GM12872 (cell line): ENCODE results near the gene MYO1D.

Experiments
- CTCF ChIP-seq: IDR thresholded peaks from 3 replicates; pipeline ENCODE4 v1.5.1; 2011; ENCODE audit warnings: low read depth, mild to moderate bottlenecking, low read length, moderate library complexity; ENCODE audit not compliant: insufficient read depth

MYO1D gene

DNA sequence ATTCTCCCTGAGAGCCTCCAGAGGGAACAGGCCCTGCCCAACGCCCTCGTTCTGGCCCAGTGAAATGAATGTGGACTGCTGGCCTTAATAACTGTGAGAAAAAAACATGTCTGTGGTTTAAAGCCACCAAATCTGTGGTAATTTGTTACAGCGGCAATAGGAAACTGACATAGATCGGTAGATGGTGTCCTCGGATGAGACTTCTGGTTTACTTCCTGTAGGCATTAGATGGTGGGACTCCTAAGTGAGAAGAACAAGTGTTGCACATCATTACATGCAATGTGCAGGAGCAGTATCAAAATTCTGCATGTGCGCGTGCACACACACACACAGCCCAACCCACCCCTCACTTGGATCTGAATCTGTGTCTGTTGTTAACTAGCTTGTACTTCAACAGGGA lies 348.1 kb downstream of the MYO1D start:
- TF ChIP-seq CTCF: no peak

DNA sequence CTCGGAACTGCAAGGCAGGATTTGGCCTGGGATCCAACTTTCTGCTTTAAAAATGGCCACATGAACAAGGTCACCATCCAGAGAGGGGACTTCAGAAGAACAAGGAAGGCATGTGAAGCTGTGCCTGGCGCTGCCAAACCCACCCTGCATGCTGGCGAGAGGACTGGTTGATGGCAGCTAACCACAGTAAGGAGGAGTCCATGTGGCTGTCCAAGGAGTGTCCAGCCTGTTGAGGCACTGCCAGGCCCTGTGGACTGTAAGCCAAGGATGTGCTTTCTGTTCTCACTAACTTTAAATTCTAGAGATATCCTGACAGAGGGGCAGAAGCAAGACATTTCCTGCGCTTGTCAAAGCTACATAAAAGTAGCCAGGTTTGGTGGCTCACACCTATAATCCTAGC lies 349.8 kb downstream of the MYO1D start:
- no peak for TF ChIP-seq CTCF

- TF ChIP-seq CTCF: no peak
Observed at GRCh38 chr17:32525122-32525521, 351.8 kb downstream of the MYO1D start.

DNA sequence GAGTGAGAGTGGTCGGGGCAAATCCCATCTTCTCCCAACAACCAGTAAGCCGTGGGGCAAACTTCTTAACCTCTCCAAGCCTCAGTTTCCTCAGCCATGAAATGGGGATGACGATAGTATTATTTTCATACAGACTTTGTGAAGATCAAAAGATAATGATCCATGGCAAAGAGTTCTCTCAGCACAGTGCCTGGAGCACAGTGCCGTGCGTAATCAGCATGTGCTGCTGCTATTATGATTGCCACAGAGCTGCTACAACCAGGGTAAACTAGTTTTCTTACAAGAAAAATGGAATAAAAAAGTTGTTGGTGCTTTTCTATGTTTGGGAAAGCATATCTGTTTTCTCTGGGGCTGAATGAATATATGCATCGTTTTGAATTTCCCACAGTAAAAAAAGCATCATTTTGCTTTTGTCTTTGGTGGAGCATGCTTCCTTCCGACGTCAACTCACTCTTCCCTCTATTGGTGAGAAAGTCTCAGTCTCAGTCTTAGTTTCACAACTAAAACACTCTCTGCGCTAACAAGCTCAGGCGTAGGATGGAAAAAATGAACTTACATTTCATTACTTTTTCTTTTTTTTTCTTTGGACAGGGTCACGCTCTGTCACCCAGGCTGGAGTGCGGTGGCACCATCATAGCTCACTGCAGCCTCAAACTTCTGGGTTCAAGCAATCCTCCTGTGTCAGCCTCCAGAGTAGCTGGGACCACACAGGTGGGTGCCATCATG lies 352.9 kb downstream of the MYO1D start:
- no peak for TF ChIP-seq CTCF

DNA sequence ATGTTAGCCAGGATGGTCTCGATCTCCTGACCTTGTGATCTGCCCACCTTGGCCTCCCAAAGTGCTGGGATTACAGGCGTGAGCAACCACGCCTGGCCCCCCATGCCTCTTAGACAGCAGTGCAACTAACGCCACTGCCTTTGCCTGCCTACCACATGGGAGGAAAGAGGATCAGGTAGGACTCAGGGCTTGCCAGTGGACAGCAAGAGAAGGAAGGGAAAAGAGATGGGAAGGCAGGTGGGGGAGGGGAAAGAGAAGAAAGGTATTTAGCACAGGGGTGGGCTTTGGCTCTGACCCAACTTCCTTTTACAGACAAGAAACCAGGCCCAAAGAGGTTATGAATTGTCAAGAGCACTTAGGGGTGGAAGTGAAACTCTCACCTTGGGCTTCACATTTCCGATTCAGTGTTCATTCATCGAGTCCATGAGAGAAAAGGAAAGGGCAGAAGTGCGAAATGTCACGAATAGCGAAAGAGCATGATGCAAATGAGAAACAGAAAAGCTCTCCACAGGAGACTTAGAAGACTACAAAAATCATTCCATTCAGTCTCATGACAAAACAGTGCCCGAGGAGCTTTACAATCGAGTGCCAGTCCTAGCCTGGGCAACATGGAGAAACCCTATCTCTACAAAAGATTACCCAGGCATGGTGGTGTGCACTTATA lies 353.8 kb downstream of the MYO1D start:
- no peak for TF ChIP-seq CTCF

DNA sequence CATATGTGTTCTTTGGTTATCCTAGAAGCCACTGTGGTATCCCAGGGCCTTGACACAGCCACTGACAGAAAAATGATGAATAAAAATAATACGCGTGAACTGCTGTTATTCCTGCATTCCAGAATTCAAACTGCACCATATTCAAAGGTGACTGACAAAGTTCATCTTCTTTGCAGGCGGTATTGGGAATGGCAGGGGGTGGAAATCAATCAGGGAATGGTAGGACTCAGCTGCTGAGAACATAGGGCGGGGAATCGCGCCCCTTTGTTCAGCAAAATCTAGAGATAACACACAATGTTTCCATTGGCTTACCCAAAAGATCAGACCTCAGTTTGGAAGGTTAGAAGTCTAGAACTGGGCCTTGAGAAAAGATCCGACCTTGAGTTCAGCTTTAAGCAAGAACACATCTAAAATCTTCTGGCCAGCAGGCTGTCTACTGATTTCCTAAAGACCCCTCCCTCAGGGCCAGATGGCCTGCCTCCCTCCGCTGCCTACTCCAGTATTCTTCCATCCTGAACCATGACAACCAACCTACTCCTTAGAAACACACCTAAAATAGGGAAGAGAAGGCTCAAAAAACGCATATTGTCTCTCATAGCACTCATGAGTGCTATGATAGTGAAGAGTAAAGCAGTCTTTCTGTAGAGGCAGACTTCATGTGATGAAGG lies 356.1 kb downstream of the MYO1D start:
- TF ChIP-seq CTCF: no peak

DNA sequence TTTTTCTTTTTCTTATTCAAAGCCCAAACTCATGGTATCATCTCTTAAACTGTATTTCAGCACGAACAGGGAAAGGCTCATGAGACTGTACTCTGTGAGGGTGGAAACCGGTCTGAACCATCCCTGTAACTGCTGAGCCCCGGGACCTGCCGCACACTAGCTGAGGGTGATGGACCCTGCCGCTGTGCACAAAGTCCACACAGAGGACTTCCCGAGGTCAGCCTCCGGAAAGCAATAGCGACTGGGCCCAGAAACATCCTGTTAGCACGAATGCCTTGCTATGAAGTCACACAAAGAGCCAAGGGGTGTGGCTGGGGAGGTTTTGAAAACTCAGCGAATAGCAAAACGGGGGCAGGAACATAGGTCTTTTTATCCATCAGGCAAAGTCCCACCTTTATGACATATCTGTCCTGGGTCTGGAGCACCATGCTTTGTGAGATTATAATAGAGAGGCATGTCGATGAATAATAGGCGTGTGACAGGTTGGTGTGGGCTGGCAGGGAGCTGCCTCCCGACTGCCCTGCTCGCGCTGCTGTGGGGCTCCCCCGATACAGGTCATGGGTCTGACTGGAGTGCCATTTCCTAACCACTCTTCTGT lies 356.7 kb downstream of the MYO1D start:
- no peak for TF ChIP-seq CTCF
